Caco-2 (cell line): ENCODE measurements around the gene CLMN. TPM values are rescaled to one million over a fixed set of nuclear protein-coding genes. Genes with fewer than 3 reads are reported as not detected.
"Not testable (repeated sequence)": the region's sequence is repeated elsewhere in the genome, so short reads cannot be mapped to it uniquely, and the experiment has no call there.

Experiments
- BruUV-seq: library from RNA; stranded (reverse); fragments of 400-500 nt; replicated peaks from 2 replicates; lab custom pipeline; 2021; lab: Mats Ljungman, UMichigan
- CTCF ChIA-PET: fragments of 300-600 bp; sonication (Branson Sonifier 250); formaldehyde crosslinking; loops from one replicate; lab custom pipeline; 2022; ENCODE audit warnings: antibody characterized with exemption; lab: Charles Lee
- POLR2A ChIA-PET: fragments of 300-600 bp; sonication (Branson Sonifier 250); formaldehyde crosslinking; loops from one replicate; lab custom pipeline; 2022; ENCODE audit warnings: antibody characterized with exemption; lab: Charles Lee
- DNase-seq, 2 experiments: peaks; one replicate each; pipeline versions ENCODE4 v3.0.0 to v3.0.0-alpha.2; 2020 to 2022
- H3K27me3 ChIP-seq: replicated peaks from 2 replicates; pipeline ENCODE4 v1.6.0; 2011; ENCODE audit warnings: low read length; ENCODE audit not compliant: control insufficient read depth, insufficient read depth
- H3K36me3 ChIP-seq: 2 replicates; pipeline ENCODE4 v1.5.1; 2011; ENCODE audit warnings: low read length; ENCODE audit not compliant: control insufficient read depth, insufficient read depth
- H3K4me1 ChIP-seq: fragments of 250-450 bp; sonication (Bioruptor Pico); 2 replicates; pipeline ENCODE4 v1.5.1; 2020; ENCODE audit warnings: mild to moderate bottlenecking
- H3K4me3 ChIP-seq: 2 replicates; pipeline ENCODE4 v1.5.1; 2011; ENCODE audit warnings: low read depth, mild to moderate bottlenecking, control low read depth, low read length
- H3K9me3 ChIP-seq: fragments of 250-450 bp; sonication (Bioruptor Pico); 2 replicates; pipeline ENCODE4 v1.5.1; 2020; ENCODE audit warnings: mild to moderate bottlenecking, moderate library complexity
- H3K27ac Mint-ChIP-seq: one replicate; pipeline ENCODE4 v1.8.0; 2022; ENCODE audit warnings: mixed read lengths; ENCODE audit not compliant: unreplicated experiment
- H3K27me3 Mint-ChIP-seq: one replicate; pipeline ENCODE4 v1.8.0; 2022; ENCODE audit warnings: mixed read lengths; ENCODE audit not compliant: insufficient read depth, unreplicated experiment
- H3K36me3 Mint-ChIP-seq: one replicate; pipeline ENCODE4 v1.8.0; 2022; ENCODE audit warnings: mild to moderate bottlenecking, mixed read lengths; ENCODE audit not compliant: insufficient read depth, unreplicated experiment
- H3K4me1 Mint-ChIP-seq: one replicate; pipeline ENCODE4 v1.8.0; 2022; ENCODE audit warnings: low read depth, mixed read lengths; ENCODE audit not compliant: unreplicated experiment
- H3K4me3 Mint-ChIP-seq: one replicate; pipeline ENCODE4 v1.8.0; 2022; ENCODE audit warnings: mild to moderate bottlenecking, moderate library complexity, mixed read lengths; ENCODE audit not compliant: unreplicated experiment
- H3K9me3 Mint-ChIP-seq: one replicate; pipeline ENCODE4 v1.8.0; 2022; ENCODE audit warnings: mixed read lengths; ENCODE audit not compliant: unreplicated experiment
- CTCF ChIP-seq, 2 experiments: fragments of 200-600 bp in 1 of 2; IDR thresholded peaks; 1 replicate in 1 of 2; 2 replicates in 1 of 2; pipeline versions ENCODE4 v1.5.1 to v1.8.0; 2011 to 2022; ENCODE audit warnings: antibody characterized with exemption in 1 of 2, control low read depth in 1 of 2, inconsistent platforms in 1 of 2, low read depth in 1 of 2, low read length in 1 of 2, mild to moderate bottlenecking in 1 of 2, moderate library complexity in 1 of 2; ENCODE audit not compliant: insufficient read depth in 1 of 2, severe bottlenecking in 1 of 2, unreplicated experiment in 1 of 2
- intact Hi-C: fragments of 100-400 bp; cut with micrococcal nuclease; formaldehyde crosslinking; loops from one replicate; pipeline ENCODE4 v1.10.0; 2022; ENCODE audit not compliant: unreplicated experiment
- total RNA-seq: library from RNA; stranded (reverse); gene quantifications from 2 replicates; pipeline ENCODE4 v1.2.3, GENCODE V29; 2022

CLMN gene
- total RNA-seq, 1 experiment from 2014 or later = 6.7 TPM

GRCh38 chr14:95141684-95142083 lies 178.0 kb downstream of the CLMN start:
- POLR2A ChIA-PET = no interaction called here
- CTCF ChIA-PET = no interaction called here
- Histone ChIP-seq H3K27me3 (no peaks in the 10 kb centered on the region), H3K9me3 (0 out of 2 replicates have a peak, but pooled peaks cover 3% of the 10 kb centered on the region), H3K4me1 (0 out of 2 replicates have a peak, but pooled peaks cover 3% of the 10 kb centered on the region), H3K36me3 (no peaks in the 10 kb centered on the region), H3K4me3 (no peak overlapping the region)
- no peaks in the 10 kb centered on the region for H3K27me3 Mint-ChIP-seq
- no peak for TF ChIP-seq CTCF (IDR thresholded peaks at IDR 0.05; ENCODE audit: insufficient read depth in 1 of 2, low read depth in 1 of 2, low read length in 1 of 2, severe bottlenecking in 1 of 2, unreplicated experiment in 1 of 2)
- no peak overlapping the region for H3K4me3 Mint-ChIP-seq
- peaks cover 17% of the 10 kb centered on the region for H3K9me3 Mint-ChIP-seq
- H3K27ac Mint-ChIP-seq = no peak overlapping the region
- no TSS peak for BruUV-seq
- H3K36me3 Mint-ChIP-seq = no peaks in the 10 kb centered on the region
- peaks cover 5% of the 10 kb centered on the region for H3K4me1 Mint-ChIP-seq
- no peak for DNase-seq
- intact Hi-C loops = no loop called here

GRCh38 chr14:95140060-95140858 lies 179.4 kb downstream of the CLMN start:
- no peak for DNase-seq
- no peak for TF ChIP-seq CTCF (IDR thresholded peaks at IDR 0.05; ENCODE audit: insufficient read depth in 1 of 2, low read depth in 1 of 2, low read length in 1 of 2, severe bottlenecking in 1 of 2, unreplicated experiment in 1 of 2)
- Histone ChIP-seq H3K36me3 (no peaks in the 10 kb centered on the region), H3K27me3 (no peaks in the 10 kb centered on the region), H3K4me1 (0 out of 2 replicates have a peak, but pooled peaks cover 3% of the 10 kb centered on the region), H3K9me3 (0 out of 2 replicates have a peak, but pooled peaks cover 2% of the 10 kb centered on the region), H3K4me3 (no peak overlapping the region)
- peaks cover 8% of the 10 kb centered on the region for H3K9me3 Mint-ChIP-seq
- no peaks in the 10 kb centered on the region for H3K27me3 Mint-ChIP-seq
- no peaks in the 10 kb centered on the region for H3K36me3 Mint-ChIP-seq
- H3K27ac Mint-ChIP-seq = no peak overlapping the region
- intact Hi-C loops = no loop called here
- ChIA-PET POLR2A (no interaction called here), CTCF (no interaction called here)
- H3K4me3 Mint-ChIP-seq = no peak overlapping the region
- no TSS peak for BruUV-seq
- peaks cover 5% of the 10 kb centered on the region for H3K4me1 Mint-ChIP-seq

GRCh38 chr14:95138876-95139275 lies 180.8 kb downstream of the CLMN start:
- no peaks in the 10 kb centered on the region for H3K27me3 ChIP-seq
- no peak overlapping the region for H3K4me3 ChIP-seq
- no peaks in the 10 kb centered on the region for H3K36me3 Mint-ChIP-seq
- intact Hi-C loops = no loop called here
- peaks cover 5% of the 10 kb centered on the region for H3K4me1 Mint-ChIP-seq
- 0 out of 2 replicates have a peak, but pooled peaks cover 3% of the 10 kb centered on the region for H3K4me1 ChIP-seq
- TF ChIP-seq CTCF (IDR thresholded peaks at IDR 0.05; ENCODE audit: insufficient read depth in 1 of 2, low read depth in 1 of 2, low read length in 1 of 2, severe bottlenecking in 1 of 2, unreplicated experiment in 1 of 2) = no peak
- H3K9me3 Mint-ChIP-seq = no peaks in the 10 kb centered on the region
- CTCF ChIA-PET = interaction anchor here (0.5 kb wide), 1 partner anchor 149 kb away, joined by 3 read pairs; no protein-coding TSS in a partner anchor
- BruUV-seq = no TSS peak
- no peaks in the 10 kb centered on the region for H3K36me3 ChIP-seq
- H3K27me3 Mint-ChIP-seq = no peaks in the 10 kb centered on the region
- no peaks in the 10 kb centered on the region for H3K9me3 ChIP-seq
- no peak overlapping the region for H3K4me3 Mint-ChIP-seq
- H3K27ac Mint-ChIP-seq = no peak overlapping the region
- DNase-seq = no peak
- POLR2A ChIA-PET = no interaction called here

- H3K27me3 ChIP-seq, H3K9me3 ChIP-seq, H3K4me3 Mint-ChIP-seq, H3K36me3 Mint-ChIP-seq, DNase-seq, BruUV-seq, POLR2A ChIA-PET, intact Hi-C loops, H3K9me3 Mint-ChIP-seq, H3K27ac Mint-ChIP-seq, H3K36me3 ChIP-seq, H3K4me1 Mint-ChIP-seq, H3K27me3 Mint-ChIP-seq, H3K4me1 ChIP-seq, H3K4me3 ChIP-seq: not testable (repeated sequence)
- CTCF ChIA-PET = interaction anchor here (0.5 kb wide), 1 partner anchor 149 kb away, joined by 3 read pairs; no protein-coding TSS in a partner anchor
Observed at GRCh38 chr14:95138455-95138854, 181.3 kb downstream of the CLMN start.
